GM12873 (cell line): ENCODE data around the gene LEFTY1.

Experiments
- CTCF ChIP-seq: IDR thresholded peaks from 2 replicates; pipeline ENCODE4 v1.5.1; 2012; ENCODE audit warnings: low read depth, mild to moderate bottlenecking, moderate library complexity, low read length, control low read depth; ENCODE audit not compliant: insufficient read depth; ENCODE audit errors: missing control alignments

LEFTY1 gene

DNA sequence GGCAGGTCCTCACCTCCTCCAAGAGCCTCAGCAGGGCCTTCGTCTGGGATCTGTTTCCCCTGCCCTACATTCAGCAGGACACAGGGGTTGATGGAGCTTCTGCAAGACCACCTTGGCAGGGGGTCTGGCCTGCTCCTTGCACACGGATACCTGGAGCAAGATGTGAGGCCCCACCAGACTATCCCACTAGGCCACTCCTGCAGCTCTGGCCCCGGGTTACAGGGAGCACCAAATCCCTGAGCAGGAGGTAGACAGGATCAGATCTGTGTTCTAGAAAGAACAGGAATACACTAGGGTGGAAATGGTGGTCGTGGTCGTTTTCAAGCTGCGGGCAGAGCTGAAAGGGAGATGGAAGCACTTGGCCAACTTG, 45.5 kb downstream of the LEFTY1 start:
- TF ChIP-seq CTCF: no peak

GRCh38 chr1:225842788-225843425, 46.0 kb downstream of the LEFTY1 start:
- no peak for TF ChIP-seq CTCF

- TF ChIP-seq CTCF: no peak
Observed at GRCh38 chr1:225842074-225842473, 46.9 kb downstream of the LEFTY1 start.

- no peak for TF ChIP-seq CTCF
Observed at GRCh38 chr1:225840713-225841112, 48.2 kb downstream of the LEFTY1 start.

- TF ChIP-seq CTCF: no peak
Observed at GRCh38 chr1:225840223-225840610, 48.7 kb downstream of the LEFTY1 start.

- TF ChIP-seq CTCF: no peak
Observed at GRCh38 chr1:225838793-225839192, 50.2 kb downstream of the LEFTY1 start.
